Natural killer cell treated with Interleukin-12 subunit alpha and Interleukin-12 subunit beta and Interleukin-15 and Interleukin-18, amount 100 ng/mL, for 72 hours (primary cell): ENCODE data around the gene XXYLT1. TPM values are rescaled to one million over a fixed set of nuclear protein-coding genes. Genes with fewer than 3 reads are reported as not detected.
A peak's percentile ranks its signal among the peaks of the same experiment; 100 is the strongest.

Experiments
- ATAC-seq, 2 donors: fragments of 150-1000 bp; cut with Tn5 transposase in 1 of 2; sonication (Bioruptor Pico), chemical (Tn5 transposase) in 1 of 2; 2 replicates each; pipeline ENCODE4 v1.10.0; 2021
- DNase-seq: peaks from one replicate; pipeline ENCODE4 v3.0.0; 2022; ENCODE audit warnings: low spot score
- H3K27ac Mint-ChIP-seq, 2 donors: 1 replicate in 1 of 2; 2 replicates in 1 of 2; pipeline ENCODE4 v1.8.0; 2022; ENCODE audit warnings: mixed read lengths in 2 of 2, mild to moderate bottlenecking in 1 of 2, moderate library complexity in 1 of 2
- H3K27me3 Mint-ChIP-seq, 2 donors: 1 replicate in 1 of 2; 2 replicates in 1 of 2; pipeline ENCODE4 v1.8.0; 2022; ENCODE audit warnings: mixed read lengths in 2 of 2
- H3K36me3 Mint-ChIP-seq: one replicate; pipeline ENCODE4 v1.8.0; 2022; ENCODE audit warnings: mixed read lengths
- H3K4me1 Mint-ChIP-seq, 2 donors: 1 replicate in 1 of 2; 2 replicates in 1 of 2; pipeline ENCODE4 v1.8.0; 2022; ENCODE audit warnings: low read depth in 2 of 2, mixed read lengths in 2 of 2, mild to moderate bottlenecking in 1 of 2
- H3K4me3 Mint-ChIP-seq: one replicate; pipeline ENCODE4 v1.8.0; 2022; ENCODE audit warnings: mixed read lengths
- H3K9me3 Mint-ChIP-seq: 2 replicates; pipeline ENCODE4 v1.8.0; 2022; ENCODE audit warnings: mixed read lengths
- total RNA-seq, 2 donors: library from RNA; stranded (reverse); gene quantifications; one replicate each; pipeline ENCODE4 v1.2.3, GENCODE V29; 2022

XXYLT1 gene
- total RNA-seq, 2 donors from 2014 or later: 10.5 to 16.2 TPM

DNA sequence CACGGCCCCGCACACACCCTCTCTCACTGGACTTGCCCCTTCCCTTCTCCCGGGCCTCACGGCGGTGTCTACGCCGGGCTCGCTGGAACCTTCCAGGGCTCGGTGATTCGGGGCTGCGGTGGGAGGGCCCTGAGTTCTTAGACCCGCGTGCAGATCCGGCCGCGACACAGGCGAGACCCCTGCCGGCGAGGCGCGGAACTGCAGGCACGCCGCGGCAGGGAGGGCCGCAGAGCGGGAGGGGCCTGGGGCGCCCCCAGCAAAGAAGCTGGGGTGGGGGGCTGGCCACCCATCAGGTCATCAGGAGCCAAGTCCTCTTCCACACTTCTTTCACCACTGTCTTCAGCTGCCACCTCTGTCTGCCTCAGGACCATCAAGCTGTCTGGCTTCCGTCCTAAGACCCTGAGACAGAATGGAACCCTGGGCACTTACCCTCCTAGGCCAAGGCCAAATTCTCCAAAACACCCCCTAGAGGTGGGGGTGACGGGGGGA lies 164.5 kb downstream of the XXYLT1 start:
- ATAC-seq (peak; percentile 86 to 88), DNase-seq (peak; percentile 80)
- Mint-ChIP-seq H3K4me3 (peak overlapping the region; percentile 76), H3K27ac (peak overlapping the region; percentile 19 to 98), H3K9me3 (no peaks in the 10 kb centered on the region), H3K27me3 (no peaks in the 10 kb centered on the region), H3K4me1 (peaks cover 21 to 28% of the 10 kb centered on the region in 2 donors), H3K36me3 (no peaks in the 10 kb centered on the region)

DNA sequence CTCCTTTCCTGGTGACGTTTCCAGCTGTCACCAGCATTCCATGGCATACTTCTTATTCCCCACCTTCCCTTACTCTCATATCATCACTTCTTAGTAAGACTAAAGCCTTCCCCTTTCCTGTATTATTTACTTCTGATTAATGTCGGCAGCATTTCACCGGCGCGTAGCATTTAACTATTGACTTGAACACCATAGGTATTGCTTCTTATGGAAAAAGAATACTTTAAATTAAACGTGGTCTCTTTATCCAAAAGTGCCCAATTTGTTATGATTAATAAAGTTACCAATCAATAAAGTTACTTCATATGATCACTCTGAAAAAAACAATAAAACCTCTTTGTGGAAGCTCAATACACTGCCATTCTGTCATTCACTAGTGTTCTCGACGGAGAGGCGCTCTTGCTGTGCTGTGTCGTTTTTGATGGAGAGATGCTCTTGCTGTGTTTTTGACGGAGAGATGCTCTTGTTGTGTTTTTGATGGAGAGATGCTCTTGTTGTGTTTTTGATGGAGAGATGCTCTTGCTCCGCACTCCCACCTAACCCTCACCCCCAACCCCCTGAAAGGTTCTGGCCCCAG lies 165.0 kb downstream of the XXYLT1 start:
- H3K27me3 Mint-ChIP-seq: no peaks in the 10 kb centered on the region
- peak overlapping the region; percentile 76 for H3K4me3 Mint-ChIP-seq
- no peak for DNase-seq
- ATAC-seq: no peak
- no peaks in the 10 kb centered on the region for H3K9me3 Mint-ChIP-seq
- peak overlapping the region; percentile 19 to 98 for H3K27ac Mint-ChIP-seq
- H3K4me1 Mint-ChIP-seq: peaks cover 26 to 34% of the 10 kb centered on the region in 2 donors
- no peaks in the 10 kb centered on the region for H3K36me3 Mint-ChIP-seq

DNA sequence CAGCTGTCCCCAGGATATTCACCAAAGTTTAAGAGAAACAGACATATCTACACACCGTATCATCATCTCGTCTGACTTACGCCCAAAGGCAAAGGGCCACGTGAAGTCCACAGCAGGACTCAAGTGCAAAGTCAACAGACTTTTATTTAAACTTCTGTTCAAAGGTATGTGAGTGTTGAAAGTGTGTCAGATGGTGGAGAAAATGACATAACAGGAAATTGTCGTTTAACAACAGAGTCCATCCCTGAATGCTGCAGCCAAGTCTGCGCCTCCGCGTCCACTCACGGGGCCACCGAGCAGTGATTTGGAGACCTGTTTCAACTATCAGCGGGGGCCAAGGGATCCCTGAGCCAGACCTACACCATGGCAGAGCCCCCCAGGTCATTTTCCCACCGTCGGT lies 165.6 kb downstream of the XXYLT1 start:
- peak overlapping the region in 1 of 2 donors; percentile 98 for H3K27ac Mint-ChIP-seq
- H3K9me3 Mint-ChIP-seq: no peaks in the 10 kb centered on the region
- H3K4me1 Mint-ChIP-seq: peaks cover 32 to 39% of the 10 kb centered on the region in 2 donors
- peak; percentile 56 for DNase-seq
- no peaks in the 10 kb centered on the region for H3K27me3 Mint-ChIP-seq
- no peak for ATAC-seq
- no peaks in the 10 kb centered on the region for H3K36me3 Mint-ChIP-seq
- no peak overlapping the region for H3K4me3 Mint-ChIP-seq

DNA sequence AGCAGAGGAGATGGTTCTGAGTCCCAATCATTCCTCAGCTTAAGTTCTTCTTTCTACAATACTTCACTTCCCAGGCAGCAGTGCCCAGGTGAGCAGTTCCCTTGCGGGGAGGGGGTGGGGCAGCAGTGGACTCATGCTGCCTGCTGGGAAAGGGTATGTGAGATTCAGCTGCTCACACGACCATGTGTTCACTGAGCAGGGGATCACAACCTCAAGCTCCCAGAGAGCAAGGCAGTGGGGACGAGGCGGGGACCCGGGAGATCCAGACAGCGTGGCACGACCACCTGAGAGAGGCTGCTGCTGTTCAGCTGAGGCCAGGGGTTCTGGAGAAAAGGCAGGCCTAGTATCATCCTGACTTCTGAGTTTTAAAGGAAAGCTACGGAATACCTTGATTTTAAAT lies 166.6 kb downstream of the XXYLT1 start:
- Mint-ChIP-seq H3K4me1 (peaks cover 33 to 44% of the 10 kb centered on the region in 2 donors), H3K4me3 (no peak overlapping the region), H3K9me3 (no peaks in the 10 kb centered on the region), H3K27ac (peak overlapping the region in 1 of 2 donors; percentile 98), H3K36me3 (no peaks in the 10 kb centered on the region), H3K27me3 (no peaks in the 10 kb centered on the region)
- no peak for ATAC-seq
- peak; percentile 38 for DNase-seq

GRCh38 chr3:195103623-195104022 lies 167.3 kb downstream of the XXYLT1 start:
- DNase-seq (no peak), ATAC-seq (no peak)
- Mint-ChIP-seq H3K4me1 (peaks cover 33 to 47% of the 10 kb centered on the region in 2 donors), H3K9me3 (no peaks in the 10 kb centered on the region), H3K4me3 (no peak overlapping the region), H3K27me3 (no peaks in the 10 kb centered on the region), H3K36me3 (no peaks in the 10 kb centered on the region), H3K27ac (peak overlapping the region in 1 of 2 donors; percentile 98)

DNA sequence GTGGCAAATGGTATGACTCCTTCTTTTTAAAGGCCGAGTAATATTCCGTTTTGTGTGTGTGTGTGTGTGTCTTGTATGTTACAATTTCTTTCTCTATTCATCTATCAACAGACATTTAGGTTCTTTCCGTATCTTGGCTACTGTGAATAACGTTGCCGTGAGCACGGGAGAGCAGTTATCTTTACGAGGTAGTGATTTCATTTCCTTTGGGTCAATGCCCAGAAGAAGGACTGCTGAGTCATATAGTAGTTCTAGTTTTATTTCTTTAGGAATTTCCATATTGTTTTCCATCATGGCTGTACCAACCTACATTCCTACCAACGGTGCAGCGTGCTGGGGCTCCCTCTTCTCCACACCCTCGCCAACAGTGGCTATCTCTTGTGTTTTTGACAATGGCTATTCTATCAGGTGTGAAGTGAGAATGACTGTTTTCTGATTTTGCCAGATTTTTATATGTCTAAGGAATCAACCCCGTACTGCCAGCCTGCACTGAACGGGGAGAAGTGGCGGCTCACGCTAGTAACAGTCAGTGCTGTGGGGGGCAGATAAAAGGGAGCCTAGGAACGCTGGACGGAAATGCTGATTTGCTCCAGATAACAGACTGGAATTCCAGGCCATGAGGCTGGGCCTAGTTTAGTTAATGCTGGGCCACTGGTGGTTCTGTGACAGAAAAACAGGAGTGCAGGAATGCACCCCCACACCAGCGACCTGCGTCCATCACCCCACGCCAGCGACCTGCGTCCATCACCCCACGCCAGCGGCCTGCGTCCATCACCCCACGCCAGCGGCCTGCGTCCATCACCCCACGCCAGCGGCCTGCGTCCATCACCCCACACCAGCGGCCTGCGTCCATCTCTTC lies 168.1 kb downstream of the XXYLT1 start:
- Mint-ChIP-seq H3K9me3 (no peaks in the 10 kb centered on the region), H3K4me1 (peaks cover 33 to 50% of the 10 kb centered on the region in 2 donors), H3K27me3 (no peaks in the 10 kb centered on the region), H3K36me3 (no peaks in the 10 kb centered on the region), H3K4me3 (peak overlapping the region; percentile 75), H3K27ac (peak overlapping the region; percentile 98)
- DNase-seq (peak; percentile 28), ATAC-seq (no peak)

GRCh38 chr3:195101927-195102608 lies 168.9 kb downstream of the XXYLT1 start:
- no peak for ATAC-seq
- Mint-ChIP-seq H3K9me3 (no peaks in the 10 kb centered on the region), H3K4me1 (peaks cover 33 to 52% of the 10 kb centered on the region in 2 donors), H3K27me3 (no peaks in the 10 kb centered on the region), H3K4me3 (peak overlapping the region; percentile 75), H3K36me3 (no peaks in the 10 kb centered on the region), H3K27ac (peak overlapping the region; percentile 98)
- peak; percentile 61 for DNase-seq

- peaks cover 28 to 48% of the 10 kb centered on the region in 2 donors for H3K4me1 Mint-ChIP-seq
- no peaks in the 10 kb centered on the region for H3K36me3 Mint-ChIP-seq
- peak; percentile 86 to 93 for ATAC-seq
- H3K27me3 Mint-ChIP-seq: no peaks in the 10 kb centered on the region
- no peaks in the 10 kb centered on the region for H3K9me3 Mint-ChIP-seq
- DNase-seq: peak; percentile 86
- H3K4me3 Mint-ChIP-seq: peak overlapping the region; percentile 75
- H3K27ac Mint-ChIP-seq: peak overlapping the region; percentile 98
Observed at GRCh38 chr3:195101001-195101583, 169.9 kb downstream of the XXYLT1 start.

- ATAC-seq: no peak
- no peaks in the 10 kb centered on the region for H3K27me3 Mint-ChIP-seq
- peak; percentile 51 for DNase-seq
Observed at GRCh38 chr3:195099951-195100785, 170.8 kb downstream of the XXYLT1 start.

DNA sequence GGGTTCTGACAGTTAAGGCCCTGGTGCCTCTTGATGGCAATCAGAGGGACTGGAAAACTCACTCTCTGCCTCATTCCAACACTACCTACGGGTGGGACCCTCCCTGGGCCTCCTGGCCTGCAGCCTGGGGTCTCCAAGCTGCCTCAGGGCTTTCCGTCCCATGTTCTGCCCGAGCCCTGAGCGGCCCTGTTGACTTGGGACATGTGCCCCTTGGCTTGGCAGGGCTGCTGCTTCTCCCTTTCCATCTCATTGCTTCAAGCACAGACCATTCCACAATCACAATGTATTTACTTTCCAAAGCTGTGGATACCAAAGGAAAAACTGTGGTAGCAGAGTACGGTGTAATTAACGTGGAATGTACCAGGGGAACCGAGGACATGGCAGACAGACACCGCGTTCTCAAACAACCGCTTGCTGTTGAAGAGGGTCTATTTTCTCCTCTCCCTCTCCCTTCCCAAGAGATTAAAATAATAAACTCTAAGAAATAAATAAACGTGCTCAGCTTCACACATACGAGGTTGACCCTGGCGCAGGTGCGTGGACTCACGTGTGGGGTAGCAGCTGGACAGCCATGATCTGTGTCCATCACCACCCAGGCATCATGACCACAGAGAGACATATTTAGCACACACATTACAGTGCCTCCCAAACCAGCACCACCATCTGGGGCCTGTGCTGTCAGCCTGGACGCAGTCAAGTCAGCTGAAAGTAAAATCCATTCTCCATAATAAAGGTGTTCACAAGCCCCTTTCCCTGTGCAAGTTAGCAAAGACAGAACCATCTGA lies 172.0 kb downstream of the XXYLT1 start:
- H3K4me1 Mint-ChIP-seq: peaks cover 25 to 54% of the 10 kb centered on the region in 2 donors
- ATAC-seq (no peak), DNase-seq (no peak)
- H3K4me3 Mint-ChIP-seq: no peak overlapping the region
- peak overlapping the region in 1 of 2 donors; percentile 98 for H3K27ac Mint-ChIP-seq
- H3K27me3 Mint-ChIP-seq: no peaks in the 10 kb centered on the region
- H3K9me3 Mint-ChIP-seq: no peaks in the 10 kb centered on the region
- no peaks in the 10 kb centered on the region for H3K36me3 Mint-ChIP-seq

More at GRCh38 chr3:195099951-195100785, 170.8 kb downstream of the XXYLT1 start:
- Mint-ChIP-seq H3K4me1 (peaks cover 25 to 48% of the 10 kb centered on the region in 2 donors), H3K36me3 (no peaks in the 10 kb centered on the region), H3K9me3 (no peaks in the 10 kb centered on the region), H3K4me3 (peak overlapping the region; percentile 75), H3K27ac (peak overlapping the region; percentile 98)

- H3K9me3 Mint-ChIP-seq: no peaks in the 10 kb centered on the region
- no peaks in the 10 kb centered on the region for H3K36me3 Mint-ChIP-seq
- H3K27me3 Mint-ChIP-seq: no peaks in the 10 kb centered on the region
- ATAC-seq: no peak
- H3K4me1 Mint-ChIP-seq: peaks cover 22 to 49% of the 10 kb centered on the region in 2 donors
- H3K27ac Mint-ChIP-seq: peak overlapping the region in 1 of 2 donors; percentile 78
- no peak overlapping the region for H3K4me3 Mint-ChIP-seq
- DNase-seq: peak; percentile 34
Observed at GRCh38 chr3:195097331-195098255, 173.4 kb downstream of the XXYLT1 start.
